Cardiac muscle cell (in vitro differentiated cells and primary cell): ENCODE data around the gene CEP72. TPM values are rescaled to one million over a fixed set of nuclear protein-coding genes. Genes with fewer than 3 reads are reported as not detected.

ENCODE experiments used
- DNase-seq, 2 donors: peaks; one replicate each; pipeline versions ENCODE4 v3.0.0 to v3.0.0-alpha.2; 2010 to 2017; ENCODE audit warnings: low read depth in 1 of 2, low spot score in 1 of 2
- H3K27ac ChIP-seq: fragments of 200-600 bp; sonication (generic); 2 replicates; pipeline ENCODE4 v1.5.1; 2016
- H3K27me3 ChIP-seq: fragments of 200-600 bp; sonication (generic); 2 replicates; pipeline ENCODE4 v1.6.0; 2016; ENCODE audit warnings: control low read depth
- H3K36me3 ChIP-seq: fragments of 200-600 bp; sonication (generic); 2 replicates; pipeline ENCODE4 v1.5.1; 2016; ENCODE audit warnings: control low read depth
- H3K4me1 ChIP-seq: fragments of 200-600 bp; sonication (generic); 2 replicates; pipeline ENCODE4 v1.8.1; 2017; ENCODE audit warnings: low read depth, mild to moderate bottlenecking, mixed run types
- H3K4me3 ChIP-seq: fragments of 200-600 bp; sonication (generic); 2 replicates; pipeline ENCODE4 v1.5.1; 2016; ENCODE audit warnings: mild to moderate bottlenecking
- H3K9me3 ChIP-seq: fragments of 200-600 bp; sonication (generic); 2 replicates; pipeline ENCODE4 v1.5.1; 2017; ENCODE audit warnings: low read depth, mild to moderate bottlenecking, control low read depth
- polyA plus RNA-seq: library from polyadenylated mRNA; unstranded; fragments of >200 nt; fragmentation: Nextera tagmentation; extraction: Ambion mirVana; gene quantifications from 2 replicates; pipeline ENCODE4 v1.2.1, GENCODE V29; 2016
- total RNA-seq: library from RNA; depleted of rRNA; stranded (reverse); fragments of >200 nt; gene quantifications from 2 replicates; pipeline ENCODE4 v1.2.3, GENCODE V29; 2016
- TF ChIP-seq, protein P1 (sequence below): IDR thresholded peaks from 2 replicates; pipeline ENCODE4 v1.5.1; 2012; ENCODE audit warnings: low read depth, mild to moderate bottlenecking, low read length

Gene CEP72
- total and polyA plus RNA-seq, 2 experiments from 2014 or later: 6.6 to 8.5 TPM

DNA sequence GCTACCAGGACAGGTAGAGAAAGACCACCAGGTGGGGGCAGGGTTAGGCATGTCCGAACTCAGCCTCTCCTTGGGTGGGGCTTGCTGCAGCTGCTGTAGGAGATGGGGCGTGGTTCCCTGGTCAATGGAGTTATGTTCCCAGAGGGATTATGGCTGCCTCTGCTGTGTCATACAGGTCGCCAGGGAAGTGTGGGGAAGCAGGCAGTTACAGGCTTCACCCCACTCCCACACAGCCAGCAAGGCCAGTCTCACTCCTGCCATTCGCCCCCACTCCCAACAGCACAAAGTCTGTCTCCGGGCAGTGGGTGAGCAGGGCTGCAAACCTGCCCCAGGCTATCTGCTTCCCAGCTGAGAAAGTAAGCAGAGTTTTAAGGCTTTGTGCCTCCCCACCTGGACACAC, 20.0 kb upstream of the CEP72 start:
- Histone ChIP-seq H3K4me1 (no peaks in the 10 kb centered on the region), H3K4me3 (no peak overlapping the region), H3K27ac (no peak overlapping the region), H3K9me3 (no peaks in the 10 kb centered on the region), H3K27me3 (peaks cover 29% of the 10 kb centered on the region), H3K36me3 (no peaks in the 10 kb centered on the region)
- no peak for DNase-seq
- TF ChIP-seq, protein P1, sequence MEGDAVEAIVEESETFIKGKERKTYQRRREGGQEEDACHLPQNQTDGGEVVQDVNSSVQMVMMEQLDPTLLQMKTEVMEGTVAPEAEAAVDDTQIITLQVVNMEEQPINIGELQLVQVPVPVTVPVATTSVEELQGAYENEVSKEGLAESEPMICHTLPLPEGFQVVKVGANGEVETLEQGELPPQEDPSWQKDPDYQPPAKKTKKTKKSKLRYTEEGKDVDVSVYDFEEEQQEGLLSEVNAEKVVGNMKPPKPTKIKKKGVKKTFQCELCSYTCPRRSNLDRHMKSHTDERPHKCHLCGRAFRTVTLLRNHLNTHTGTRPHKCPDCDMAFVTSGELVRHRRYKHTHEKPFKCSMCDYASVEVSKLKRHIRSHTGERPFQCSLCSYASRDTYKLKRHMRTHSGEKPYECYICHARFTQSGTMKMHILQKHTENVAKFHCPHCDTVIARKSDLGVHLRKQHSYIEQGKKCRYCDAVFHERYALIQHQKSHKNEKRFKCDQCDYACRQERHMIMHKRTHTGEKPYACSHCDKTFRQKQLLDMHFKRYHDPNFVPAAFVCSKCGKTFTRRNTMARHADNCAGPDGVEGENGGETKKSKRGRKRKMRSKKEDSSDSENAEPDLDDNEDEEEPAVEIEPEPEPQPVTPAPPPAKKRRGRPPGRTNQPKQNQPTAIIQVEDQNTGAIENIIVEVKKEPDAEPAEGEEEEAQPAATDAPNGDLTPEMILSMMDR: no peak

DNA sequence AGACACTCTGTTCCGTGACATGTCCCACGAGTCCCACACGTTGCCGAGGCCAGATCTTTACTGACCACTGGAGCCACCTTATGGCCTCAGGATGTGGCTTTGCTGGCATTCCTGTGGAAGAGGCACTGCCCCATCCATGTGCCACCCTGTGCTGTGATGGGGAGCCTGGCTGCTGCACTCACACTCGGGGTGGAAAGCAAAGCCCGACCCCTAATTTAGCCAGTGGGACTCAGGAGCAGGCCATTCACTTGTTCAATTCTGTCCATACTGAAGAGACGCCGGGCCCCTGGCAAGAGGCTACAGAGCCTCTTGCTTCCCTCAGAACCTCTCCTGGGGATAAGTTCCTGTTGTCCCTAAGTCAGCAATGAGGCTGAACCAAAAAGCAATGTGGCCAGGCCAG, 18.6 kb upstream of the CEP72 start:
- no peaks in the 10 kb centered on the region for H3K36me3 ChIP-seq
- TF ChIP-seq, protein P1: no peak
- H3K4me3 ChIP-seq: no peak overlapping the region
- no peaks in the 10 kb centered on the region for H3K9me3 ChIP-seq
- no peak for DNase-seq
- H3K4me1 ChIP-seq: no peaks in the 10 kb centered on the region
- no peak overlapping the region for H3K27ac ChIP-seq
- H3K27me3 ChIP-seq: peaks cover 37% of the 10 kb centered on the region

DNA sequence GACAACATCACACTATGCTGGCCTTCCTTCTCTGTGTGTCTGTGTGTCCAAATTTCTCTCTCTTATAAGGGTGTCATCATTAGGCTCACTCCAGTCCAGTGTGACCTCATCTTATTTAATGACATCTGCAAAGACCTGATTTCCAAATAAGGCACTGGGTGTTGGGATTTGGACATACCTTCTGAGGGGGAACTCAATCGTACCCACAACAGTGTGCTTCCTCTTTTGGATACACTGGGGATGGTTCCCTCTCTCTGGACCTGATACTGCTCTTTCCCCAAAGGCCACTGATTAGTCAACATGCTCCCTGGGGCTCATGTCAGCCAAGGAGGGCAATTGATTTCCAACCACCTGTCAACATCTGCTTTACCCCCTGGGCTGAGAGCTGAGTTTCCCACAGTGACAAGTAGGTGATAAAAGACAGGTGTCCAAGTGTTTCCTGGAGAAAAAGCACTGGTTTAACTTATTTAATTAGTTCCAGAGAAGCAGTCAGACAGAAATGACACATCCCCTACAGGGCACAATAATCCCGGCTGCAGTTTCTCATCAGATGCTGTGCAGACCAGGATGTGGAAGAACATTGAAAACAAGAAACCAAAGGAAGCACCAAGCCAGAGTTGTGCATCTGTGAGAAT, 17.8 kb upstream of the CEP72 start:
- no peaks in the 10 kb centered on the region for H3K36me3 ChIP-seq
- H3K27me3 ChIP-seq: peaks cover 34% of the 10 kb centered on the region
- DNase-seq: no peak
- H3K27ac ChIP-seq: no peak overlapping the region
- H3K4me3 ChIP-seq: no peak overlapping the region
- TF ChIP-seq, protein P1: no peak
- no peaks in the 10 kb centered on the region for H3K4me1 ChIP-seq
- no peaks in the 10 kb centered on the region for H3K9me3 ChIP-seq

DNA sequence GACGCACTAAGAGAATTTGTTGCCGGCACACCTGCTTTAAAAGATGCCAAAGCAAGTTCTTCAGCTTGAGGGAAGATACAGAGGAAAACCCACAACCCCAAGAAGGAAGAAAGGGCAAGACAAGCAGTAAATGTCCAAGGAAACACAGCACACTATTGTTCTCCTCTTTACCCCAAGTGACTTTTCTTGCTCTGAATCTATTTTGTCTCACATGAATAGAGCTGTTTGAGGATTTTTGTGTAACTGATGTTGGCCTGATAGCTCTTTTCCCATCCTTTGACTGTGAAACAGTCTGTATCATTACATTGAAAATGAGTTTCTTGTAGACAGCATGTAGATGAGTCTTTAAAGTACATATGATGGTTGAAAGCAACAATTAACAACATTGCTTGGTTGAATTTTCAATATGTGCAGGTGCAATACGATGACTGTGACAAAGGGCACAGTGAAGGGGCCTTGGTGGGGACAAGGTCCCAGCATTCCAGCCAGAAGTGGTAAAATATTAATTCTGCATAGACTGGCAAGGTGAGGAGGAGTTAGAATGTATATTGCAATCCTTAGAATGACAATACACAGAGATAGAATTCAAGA, 16.8 kb upstream of the CEP72 start:
- H3K9me3 ChIP-seq: no peaks in the 10 kb centered on the region
- no peak for DNase-seq
- TF ChIP-seq, protein P1: no peak
- H3K4me3 ChIP-seq: no peak overlapping the region
- peaks cover 34% of the 10 kb centered on the region for H3K27me3 ChIP-seq
- H3K36me3 ChIP-seq: no peaks in the 10 kb centered on the region
- H3K27ac ChIP-seq: no peak overlapping the region
- H3K4me1 ChIP-seq: no peaks in the 10 kb centered on the region

DNA sequence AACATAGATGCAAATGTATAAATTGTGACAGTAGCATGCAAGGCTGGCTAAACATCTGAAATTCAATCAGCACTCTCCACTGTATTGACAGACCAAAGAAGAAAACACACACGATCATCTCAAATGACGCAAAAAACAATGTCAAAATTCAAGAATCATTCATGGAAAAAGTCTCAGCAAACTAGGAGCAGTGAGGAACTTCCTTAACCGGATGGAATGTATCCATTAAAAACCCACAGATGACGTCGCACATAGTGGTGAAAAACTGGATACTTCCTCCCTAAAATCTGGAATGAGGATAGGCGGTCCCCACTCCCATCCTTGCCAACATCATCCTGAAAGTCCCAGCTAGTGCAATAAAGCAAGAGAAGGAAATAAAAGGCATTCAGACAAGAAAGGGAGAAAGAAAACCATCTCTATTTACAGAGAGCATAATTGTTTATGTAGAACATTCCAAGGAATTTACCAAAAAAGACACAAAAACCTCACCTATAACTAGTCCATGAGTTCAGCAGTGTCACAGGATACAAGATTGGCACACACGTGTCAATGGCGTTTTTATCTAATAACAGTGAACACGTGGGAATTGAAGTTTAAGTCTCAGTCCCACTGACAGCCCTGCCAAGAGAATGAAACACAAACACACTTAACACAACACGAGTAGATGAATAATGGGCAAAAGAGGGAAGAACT, 14.1 kb upstream of the CEP72 start:
- no peak for DNase-seq
- Histone ChIP-seq H3K27me3 (peaks cover 38% of the 10 kb centered on the region), H3K4me1 (no peaks in the 10 kb centered on the region), H3K9me3 (no peaks in the 10 kb centered on the region), H3K36me3 (no peaks in the 10 kb centered on the region), H3K27ac (no peak overlapping the region), H3K4me3 (no peak overlapping the region)
- TF ChIP-seq, protein P1: no peak
